HG03025 (cell line): Measurements from ENCODE around the gene PSMD2.
"Not testable (repeated sequence)": the region's sequence is repeated elsewhere in the genome, so short reads cannot be mapped to it uniquely, and the experiment has no call there.

Experiments used
- ATAC-seq: cut with Tn5 transposase; IDR thresholded peaks from one replicate; pipeline ENCODE4 v1.9.1; 2021; ENCODE audit warnings: mild to moderate bottlenecking, moderate library complexity; ENCODE audit not compliant: unreplicated experiment, low FRiP score

PSMD2 gene

GRCh38 chr3:184337981-184338380, 38.9 kb downstream of the PSMD2 start:
- ATAC-seq = no peak

- no peak for ATAC-seq
Observed at GRCh38 chr3:184338511-184338945, 39.5 kb downstream of the PSMD2 start.

- ATAC-seq = no peak
Observed at GRCh38 chr3:184339001-184339400, 40.0 kb downstream of the PSMD2 start.

GRCh38 chr3:184339451-184340135, 40.6 kb downstream of the PSMD2 start:
- not testable (repeated sequence) for ATAC-seq

GRCh38 chr3:184341925-184342324, 42.9 kb downstream of the PSMD2 start:
- ATAC-seq = no peak

GRCh38 chr3:184343200-184343876, 44.3 kb downstream of the PSMD2 start:
- no peak for ATAC-seq

GRCh38 chr3:184344579-184345316, 45.7 kb downstream of the PSMD2 start:
- ATAC-seq = no peak

- no peak for ATAC-seq
Observed at GRCh38 chr3:184345317-184346144, 46.5 kb downstream of the PSMD2 start.

- no peak for ATAC-seq
Observed at GRCh38 chr3:184346480-184347190, 47.6 kb downstream of the PSMD2 start.

GRCh38 chr3:184347321-184348056, 48.4 kb downstream of the PSMD2 start:
- no peak for ATAC-seq

- ATAC-seq = no peak
Observed at GRCh38 chr3:184348057-184348382, 49.0 kb downstream of the PSMD2 start.

GRCh38 chr3:184349563-184350470, 50.8 kb downstream of the PSMD2 start:
- no peak for ATAC-seq

- no peak for ATAC-seq
Observed at GRCh38 chr3:184350618-184351017, 51.6 kb downstream of the PSMD2 start.

- no peak for ATAC-seq
Observed at GRCh38 chr3:184351511-184352148, 52.6 kb downstream of the PSMD2 start.

- ATAC-seq = no peak
Observed at GRCh38 chr3:184352149-184352785, 53.2 kb downstream of the PSMD2 start.

GRCh38 chr3:184352897-184353545, 54.0 kb downstream of the PSMD2 start:
- ATAC-seq = no peak

GRCh38 chr3:184353546-184353941, 54.5 kb downstream of the PSMD2 start:
- ATAC-seq = no peak
